Chondrocyte (in vitro differentiated cells): ENCODE measurements around the gene USP12. TPM values are rescaled to one million over a fixed set of nuclear protein-coding genes. Genes with fewer than 3 reads are reported as not detected.

Source experiments
- DNase-seq: peaks from one replicate; pipeline ENCODE4 v3.0.0; 2021; ENCODE audit warnings: mixed read lengths, low spot score
- H3K27ac Mint-ChIP-seq: one replicate; pipeline ENCODE4 v1.8.0; 2021; ENCODE audit warnings: mild to moderate bottlenecking, moderate library complexity, mixed read lengths; ENCODE audit not compliant: unreplicated experiment
- H3K27me3 Mint-ChIP-seq: 2 replicates; pipeline ENCODE4 v1.8.0; 2021; ENCODE audit warnings: low read depth, mixed read lengths
- H3K36me3 Mint-ChIP-seq: 2 replicates; pipeline ENCODE4 v1.8.0; 2021; ENCODE audit warnings: low read depth, mixed read lengths
- H3K4me1 Mint-ChIP-seq: 2 replicates; pipeline ENCODE4 v1.8.0; 2021; ENCODE audit warnings: low read depth, mild to moderate bottlenecking, mixed read lengths
- H3K4me3 Mint-ChIP-seq: one replicate; pipeline ENCODE4 v1.8.0; 2021; ENCODE audit warnings: mild to moderate bottlenecking, moderate library complexity, mixed read lengths; ENCODE audit not compliant: unreplicated experiment
- H3K9me3 Mint-ChIP-seq: 2 replicates; pipeline ENCODE4 v1.8.0; 2021; ENCODE audit warnings: low read depth, mixed read lengths
- CTCF ChIP-seq: fragments of 200-600 bp; sonication (generic); IDR thresholded peaks from 2 replicates; pipeline ENCODE4 v1.5.0; 2021; ENCODE audit warnings: antibody characterized with exemption, mild to moderate bottlenecking, moderate library complexity
- total RNA-seq: library from RNA; stranded (reverse); gene quantifications from 3 replicates; pipeline ENCODE4 v1.2.1, GENCODE V29; 2021

Gene USP12
- total RNA-seq, 1 donor from 2014 or later = 23.2 TPM

DNA sequence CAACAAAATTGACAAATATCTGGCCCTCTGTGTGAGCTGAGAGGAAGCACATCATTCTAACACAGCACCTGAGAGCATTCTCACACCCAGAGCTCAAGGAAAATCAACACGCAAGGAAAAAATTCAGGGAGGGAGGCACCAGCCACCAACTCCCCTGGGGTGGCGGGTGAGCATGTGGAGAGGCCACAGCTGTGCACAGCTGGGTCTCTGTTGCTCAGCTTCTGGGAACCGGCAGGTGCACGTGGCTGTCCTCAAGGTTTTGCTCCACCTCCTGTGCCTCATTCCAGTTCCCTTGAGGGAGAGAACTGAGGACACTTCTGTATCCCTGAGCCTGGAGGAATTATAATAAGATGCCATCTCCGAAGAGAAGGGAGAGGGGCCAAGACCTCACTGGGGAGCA, 134.0 kb downstream of the USP12 start:
- no peak for DNase-seq
- peaks cover 2% of the 10 kb centered on the region for H3K9me3 Mint-ChIP-seq
- H3K27me3 Mint-ChIP-seq = no peaks in the 10 kb centered on the region
- peak overlapping the region; percentile 61 for H3K27ac Mint-ChIP-seq
- H3K4me3 Mint-ChIP-seq = no peak overlapping the region
- peaks cover 67% of the 10 kb centered on the region for H3K4me1 Mint-ChIP-seq
- H3K36me3 Mint-ChIP-seq = no peaks in the 10 kb centered on the region
- TF ChIP-seq CTCF = no peak

DNA sequence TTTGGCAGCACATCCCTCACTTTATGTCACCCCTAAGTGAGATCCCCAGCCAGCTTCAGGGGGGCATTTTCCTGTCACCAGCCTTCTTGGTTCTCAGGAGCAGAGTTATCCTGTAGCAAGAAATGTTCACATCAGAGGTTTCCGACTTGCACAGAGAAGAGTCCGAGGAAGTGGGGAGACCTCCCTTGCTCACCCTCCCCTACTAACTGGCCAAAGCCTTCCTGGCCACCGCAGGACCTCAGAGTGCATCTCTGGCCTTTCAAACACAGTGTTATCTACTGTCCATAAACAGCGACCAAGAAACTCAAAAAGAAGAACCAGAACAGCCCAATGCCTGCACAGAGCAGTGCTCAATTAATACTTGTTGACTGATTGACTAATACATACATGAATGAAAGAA, 134.4 kb downstream of the USP12 start:
- Mint-ChIP-seq H3K27me3 (no peaks in the 10 kb centered on the region), H3K4me1 (peaks cover 68% of the 10 kb centered on the region), H3K4me3 (no peak overlapping the region), H3K9me3 (peaks cover 2% of the 10 kb centered on the region), H3K36me3 (no peaks in the 10 kb centered on the region), H3K27ac (peak overlapping the region; percentile 81)
- no peak for DNase-seq
- no peak for TF ChIP-seq CTCF

GRCh38 chr13:27036236-27036981, 135.2 kb downstream of the USP12 start:
- H3K27ac Mint-ChIP-seq = peak overlapping the region; percentile 86
- peaks cover 68% of the 10 kb centered on the region for H3K4me1 Mint-ChIP-seq
- no peak for DNase-seq
- H3K27me3 Mint-ChIP-seq = no peaks in the 10 kb centered on the region
- TF ChIP-seq CTCF = no peak
- H3K4me3 Mint-ChIP-seq = peak overlapping the region; percentile 43
- H3K36me3 Mint-ChIP-seq = no peaks in the 10 kb centered on the region
- peaks cover 3% of the 10 kb centered on the region for H3K9me3 Mint-ChIP-seq

DNA sequence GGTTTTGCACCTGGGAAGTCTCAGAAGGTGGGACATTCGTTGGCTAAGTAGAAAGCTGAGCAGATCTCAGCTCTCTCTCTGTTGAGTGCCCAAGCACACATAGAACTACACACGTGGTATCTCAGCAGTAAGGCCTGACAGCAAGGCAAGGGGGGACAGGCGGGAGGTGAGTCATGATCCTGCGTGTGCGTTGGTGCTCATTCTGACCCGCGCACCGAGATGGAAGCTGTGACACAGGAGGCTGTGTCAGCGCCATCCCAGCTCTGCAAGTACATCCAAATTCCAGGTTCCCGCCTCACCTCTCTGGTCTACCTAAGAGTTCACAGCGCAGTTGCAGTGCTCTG, 135.7 kb downstream of the USP12 start:
- peaks cover 63% of the 10 kb centered on the region for H3K4me1 Mint-ChIP-seq
- no peak for TF ChIP-seq CTCF
- H3K36me3 Mint-ChIP-seq = peaks cover 1% of the 10 kb centered on the region
- no peaks in the 10 kb centered on the region for H3K27me3 Mint-ChIP-seq
- H3K27ac Mint-ChIP-seq = peak overlapping the region; percentile 86
- H3K4me3 Mint-ChIP-seq = peak overlapping the region; percentile 39
- peaks cover 4% of the 10 kb centered on the region for H3K9me3 Mint-ChIP-seq
- no peak for DNase-seq

DNA sequence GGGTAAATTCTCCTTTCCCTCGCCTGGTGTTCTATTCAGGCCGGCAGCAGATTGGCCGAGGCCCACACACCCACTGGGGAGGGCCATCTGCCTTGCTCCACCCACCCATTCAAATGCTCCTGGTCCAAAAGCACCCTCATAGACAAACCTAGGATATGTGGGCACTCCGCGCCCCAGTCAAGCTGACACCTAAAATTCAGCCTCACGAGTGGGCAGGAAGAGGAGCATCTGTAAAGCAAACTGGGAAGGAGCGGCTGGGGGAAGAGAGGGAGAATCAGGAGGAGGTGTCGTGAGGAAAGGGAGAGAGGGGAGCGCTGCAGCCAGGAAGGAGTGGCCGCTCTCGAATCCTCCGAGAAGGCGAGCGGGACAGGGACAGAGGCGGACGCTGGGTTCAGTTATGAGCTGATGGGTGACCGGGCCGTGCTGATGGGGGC, 136.9 kb downstream of the USP12 start:
- peaks cover 4% of the 10 kb centered on the region for H3K9me3 Mint-ChIP-seq
- peaks cover 1% of the 10 kb centered on the region for H3K36me3 Mint-ChIP-seq
- TF ChIP-seq CTCF = no peak
- H3K4me1 Mint-ChIP-seq = peaks cover 53% of the 10 kb centered on the region
- DNase-seq = no peak
- H3K27me3 Mint-ChIP-seq = no peaks in the 10 kb centered on the region
- H3K27ac Mint-ChIP-seq = no peak overlapping the region
- H3K4me3 Mint-ChIP-seq = no peak overlapping the region
